GM06990 (cell line): ENCODE results near the gene THEM5.

Experiments
- DNase-seq: peaks from one replicate; pipeline ENCODE4 v3.0.0-alpha.2; 2011; ENCODE audit not compliant: insufficient read length; ENCODE audit errors: extremely low read depth
- H3K27me3 ChIP-seq: replicated peaks from 2 replicates; pipeline ENCODE4 v1.6.0; 2011; ENCODE audit warnings: low read length; ENCODE audit not compliant: control insufficient read depth, insufficient read depth
- H3K36me3 ChIP-seq: 2 replicates; pipeline ENCODE4 v1.5.1; 2011; ENCODE audit warnings: low read length; ENCODE audit not compliant: control insufficient read depth, insufficient read depth
- H3K4me3 ChIP-seq: replicated peaks from 2 replicates; pipeline ENCODE4 v1.5.1; 2011; ENCODE audit warnings: low read depth, mild to moderate bottlenecking, control low read depth, low read length
- TF ChIP-seq, protein P1 (sequence below): IDR thresholded peaks from 2 replicates; pipeline ENCODE4 v1.5.1; 2011; ENCODE audit warnings: low read length, control low read depth, mild to moderate bottlenecking, inconsistent platforms; ENCODE audit not compliant: insufficient read depth, poor library complexity, severe bottlenecking

Gene THEM5

DNA sequence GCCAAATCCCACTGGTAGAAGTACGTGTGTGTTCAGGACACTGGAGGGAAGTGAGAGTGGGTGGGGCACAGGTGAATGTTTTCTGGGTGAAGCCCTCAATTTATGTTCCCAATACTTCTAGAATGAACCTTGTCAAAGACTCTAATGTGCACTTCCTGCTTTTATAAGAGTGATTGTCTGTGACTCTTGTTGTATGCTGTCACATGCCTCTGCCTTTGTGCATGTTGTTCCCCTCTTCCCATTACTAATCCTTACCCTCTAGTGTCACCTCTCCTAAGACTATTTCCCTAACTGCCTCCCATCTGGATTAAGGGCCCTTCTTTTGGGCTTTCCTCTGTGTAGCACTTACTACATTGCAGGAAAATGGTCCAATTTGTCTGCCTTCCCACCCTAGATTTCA is 45.7 kb downstream of the THEM5 start:
- TF ChIP-seq, protein P1, sequence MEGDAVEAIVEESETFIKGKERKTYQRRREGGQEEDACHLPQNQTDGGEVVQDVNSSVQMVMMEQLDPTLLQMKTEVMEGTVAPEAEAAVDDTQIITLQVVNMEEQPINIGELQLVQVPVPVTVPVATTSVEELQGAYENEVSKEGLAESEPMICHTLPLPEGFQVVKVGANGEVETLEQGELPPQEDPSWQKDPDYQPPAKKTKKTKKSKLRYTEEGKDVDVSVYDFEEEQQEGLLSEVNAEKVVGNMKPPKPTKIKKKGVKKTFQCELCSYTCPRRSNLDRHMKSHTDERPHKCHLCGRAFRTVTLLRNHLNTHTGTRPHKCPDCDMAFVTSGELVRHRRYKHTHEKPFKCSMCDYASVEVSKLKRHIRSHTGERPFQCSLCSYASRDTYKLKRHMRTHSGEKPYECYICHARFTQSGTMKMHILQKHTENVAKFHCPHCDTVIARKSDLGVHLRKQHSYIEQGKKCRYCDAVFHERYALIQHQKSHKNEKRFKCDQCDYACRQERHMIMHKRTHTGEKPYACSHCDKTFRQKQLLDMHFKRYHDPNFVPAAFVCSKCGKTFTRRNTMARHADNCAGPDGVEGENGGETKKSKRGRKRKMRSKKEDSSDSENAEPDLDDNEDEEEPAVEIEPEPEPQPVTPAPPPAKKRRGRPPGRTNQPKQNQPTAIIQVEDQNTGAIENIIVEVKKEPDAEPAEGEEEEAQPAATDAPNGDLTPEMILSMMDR: no peak
- no peak for DNase-seq
- no peaks in the 10 kb centered on the region; the same call in none of the 2 replicates for H3K27me3 ChIP-seq
- H3K4me3 ChIP-seq: no peak overlapping the region
- H3K36me3 ChIP-seq: no peaks in the 10 kb centered on the region

GRCh38 chr1:151807131-151807530 is 46.4 kb downstream of the THEM5 start:
- DNase-seq: no peak
- TF ChIP-seq, protein P1: no peak
- Histone ChIP-seq H3K27me3 (no peaks in the 10 kb centered on the region; the same call in none of the 2 replicates), H3K36me3 (no peaks in the 10 kb centered on the region), H3K4me3 (no peak overlapping the region)

- no peaks in the 10 kb centered on the region; the same call in none of the 2 replicates for H3K27me3 ChIP-seq
- TF ChIP-seq, protein P1: no peak
- no peak overlapping the region for H3K4me3 ChIP-seq
- H3K36me3 ChIP-seq: no peaks in the 10 kb centered on the region
- DNase-seq: no peak
Measured at GRCh38 chr1:151806170-151806569, 47.3 kb downstream of the THEM5 start.

DNA sequence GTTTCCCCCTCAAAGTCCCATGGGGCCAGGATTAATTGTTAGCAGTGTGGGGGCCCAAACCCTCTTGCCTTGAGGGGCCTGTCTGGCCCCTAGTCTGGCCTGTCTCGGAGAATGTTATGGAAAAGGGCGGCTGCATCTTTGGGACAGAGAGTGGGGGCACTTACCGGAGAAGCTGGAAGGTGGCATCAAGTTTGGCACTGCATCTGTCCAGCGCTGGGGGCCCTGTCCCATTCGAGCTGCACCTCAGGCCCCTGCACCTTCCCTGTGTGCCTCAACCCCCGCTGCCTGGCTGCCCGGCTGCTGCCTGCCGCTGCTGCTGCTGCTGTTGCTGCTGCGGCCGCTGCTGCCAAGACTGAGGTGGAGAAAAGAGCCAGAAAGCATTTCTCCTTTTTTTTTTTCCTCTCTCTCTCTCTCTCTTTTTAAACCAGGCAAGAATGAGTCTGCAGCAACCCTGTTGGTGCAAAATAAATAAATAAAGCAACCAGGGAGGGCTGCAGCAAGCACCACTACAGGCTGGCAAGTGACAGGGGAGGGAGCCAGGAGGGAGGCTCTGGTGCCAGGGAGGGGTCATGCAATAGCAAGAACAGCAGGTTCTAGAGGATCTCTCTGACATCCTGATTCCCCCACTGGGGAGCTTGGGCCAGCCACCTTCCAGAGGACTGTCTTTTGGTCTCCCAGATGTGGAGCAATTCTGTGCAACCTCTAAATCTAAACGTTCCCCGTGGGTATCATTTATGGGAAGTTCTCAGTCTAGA is 48.3 kb downstream of the THEM5 start, which contains the start of gene LINGO4:
Gene LINGO4, minus strand, starts transcription at position 354 of the 755 bp plus-strand sequence. CDS start 2,715 bp downstream, outside the sequence.
- no peaks in the 10 kb centered on the region for H3K36me3 ChIP-seq
- TF ChIP-seq, protein P1: no peak
- DNase-seq: no peak
- H3K4me3 ChIP-seq: no peak within 1 kb of the TSS
- H3K27me3 ChIP-seq: no peaks in the 10 kb centered on the region; the same call in none of the 2 replicates

DNA sequence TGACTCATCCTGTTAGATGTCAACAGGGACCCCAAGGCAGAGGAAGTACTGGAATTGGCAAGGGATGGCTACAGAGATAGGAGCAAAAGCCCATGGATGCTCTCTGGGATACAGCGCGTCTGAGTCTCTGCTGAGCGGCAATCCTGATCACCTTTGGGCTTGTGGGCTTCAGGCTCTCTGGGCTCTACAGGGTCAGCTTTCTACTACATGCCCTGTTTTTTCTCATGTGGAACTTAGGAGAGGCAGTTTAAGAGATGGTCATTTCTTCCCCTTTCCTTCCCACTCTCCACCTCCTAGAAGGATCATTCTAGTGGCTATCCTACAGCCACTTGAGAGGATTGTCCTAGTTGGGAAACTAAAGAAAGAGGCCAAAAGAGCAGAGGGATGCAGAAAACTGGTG is 49.6 kb downstream of the THEM5 start:
- TF ChIP-seq, protein P1: no peak
- no peak overlapping the region for H3K4me3 ChIP-seq
- no peaks in the 10 kb centered on the region for H3K36me3 ChIP-seq
- no peaks in the 10 kb centered on the region; the same call in none of the 2 replicates for H3K27me3 ChIP-seq
- DNase-seq: no peak
